ENCODE data around the gene MIPOL1.

DNA sequence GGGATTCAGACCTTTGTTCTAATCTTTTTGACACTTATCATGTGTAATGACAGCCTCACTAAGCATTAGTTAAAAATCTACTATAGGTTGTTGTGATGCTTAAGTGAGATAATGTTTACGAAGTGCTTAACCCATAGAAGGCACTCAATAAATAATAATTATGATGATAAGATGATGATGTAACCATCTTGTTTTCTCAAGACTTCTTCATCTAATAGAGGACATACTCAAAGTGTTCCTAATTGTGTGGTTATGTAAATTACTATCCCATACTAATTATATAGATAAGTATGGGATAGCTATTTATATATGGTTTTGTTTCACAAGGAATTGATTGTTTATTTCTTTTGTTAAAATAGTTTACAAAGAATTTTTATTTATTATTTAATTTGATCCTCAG is 76.9 kb downstream of the MIPOL1 start:
- TF ChIP-seq, protein P1, sequence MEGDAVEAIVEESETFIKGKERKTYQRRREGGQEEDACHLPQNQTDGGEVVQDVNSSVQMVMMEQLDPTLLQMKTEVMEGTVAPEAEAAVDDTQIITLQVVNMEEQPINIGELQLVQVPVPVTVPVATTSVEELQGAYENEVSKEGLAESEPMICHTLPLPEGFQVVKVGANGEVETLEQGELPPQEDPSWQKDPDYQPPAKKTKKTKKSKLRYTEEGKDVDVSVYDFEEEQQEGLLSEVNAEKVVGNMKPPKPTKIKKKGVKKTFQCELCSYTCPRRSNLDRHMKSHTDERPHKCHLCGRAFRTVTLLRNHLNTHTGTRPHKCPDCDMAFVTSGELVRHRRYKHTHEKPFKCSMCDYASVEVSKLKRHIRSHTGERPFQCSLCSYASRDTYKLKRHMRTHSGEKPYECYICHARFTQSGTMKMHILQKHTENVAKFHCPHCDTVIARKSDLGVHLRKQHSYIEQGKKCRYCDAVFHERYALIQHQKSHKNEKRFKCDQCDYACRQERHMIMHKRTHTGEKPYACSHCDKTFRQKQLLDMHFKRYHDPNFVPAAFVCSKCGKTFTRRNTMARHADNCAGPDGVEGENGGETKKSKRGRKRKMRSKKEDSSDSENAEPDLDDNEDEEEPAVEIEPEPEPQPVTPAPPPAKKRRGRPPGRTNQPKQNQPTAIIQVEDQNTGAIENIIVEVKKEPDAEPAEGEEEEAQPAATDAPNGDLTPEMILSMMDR (IDR thresholded peaks at IDR 0.05): no peak
- no peak for TF ChIP-seq POLR2A (IDR thresholded peaks at IDR 0.05)
